GM12878 (cell line): ENCODE results near the gene SORL1. TPM values are rescaled to one million over a fixed set of nuclear protein-coding genes. Genes with fewer than 3 reads are reported as not detected.
A peak's percentile ranks its signal among the peaks of the same experiment; 100 is the strongest.

ENCODE experiments used
- BACH1 ChIP-seq: fragments of 450-650 bp; IDR thresholded peaks from 2 replicates; pipeline ENCODE4 v1.6.1; 2017; ENCODE audit warnings: mild to moderate bottlenecking, borderline replicate concordance
- BCL11A ChIP-seq: IDR thresholded peaks from 2 replicates; pipeline ENCODE4 v1.6.1; 2011; ENCODE audit warnings: low read depth, low read length
- CUX1 ChIP-seq: IDR thresholded peaks from 2 replicates; pipeline ENCODE4 v1.6.1; 2012; ENCODE audit warnings: improper control_type of control experiment, low read depth, low read length; ENCODE audit not compliant: insufficient replicate concordance
- EED ChIP-seq: sonication (generic); IDR thresholded peaks from 2 replicates; pipeline ENCODE4 v1.6.1; 2016; ENCODE audit warnings: antibody characterized with exemption, low read depth
- EP300 ChIP-seq, 2 experiments: fragments of 150-350 bp in 1 of 2; IDR thresholded peaks; 2 replicates each; pipeline ENCODE4 v1.6.1; 2011 to 2012; ENCODE audit warnings: low read depth in 2 of 2, low read length in 2 of 2, borderline replicate concordance in 1 of 2, improper control_type of control experiment in 1 of 2, inconsistent platforms in 1 of 2; ENCODE audit not compliant: control insufficient read depth in 1 of 2
- ETV6 ChIP-seq, 2 experiments: fragments of 450-650 bp in 1 of 2; IDR thresholded peaks in 1 of 2; conservative IDR thresholded peaks in 1 of 2; 2 replicates each; pipeline ENCODE4 v1.6.1; 2014; ENCODE audit warnings: antibody characterized with exemption in 1 of 2, borderline replicate concordance in 1 of 2, low read depth in 1 of 2, mild to moderate bottlenecking in 1 of 2, moderate library complexity in 1 of 2
- FOXM1 ChIP-seq: IDR thresholded peaks from 2 replicates; pipeline ENCODE4 v1.6.1; 2012; ENCODE audit warnings: low read depth, mild to moderate bottlenecking, inconsistent platforms, low read length, moderate library complexity
- IKZF1 ChIP-seq: fragments of 450-650 bp; conservative IDR thresholded peaks from 2 replicates; pipeline ENCODE4 v1.6.1; 2017; ENCODE audit warnings: antibody characterized with exemption, mild to moderate bottlenecking
- MAX ChIP-seq: IDR thresholded peaks from 2 replicates; pipeline ENCODE4 v1.6.1; 2012; ENCODE audit warnings: low read depth, low read length, improper control_type of control experiment
- NBN ChIP-seq: fragments of 450-650 bp; IDR thresholded peaks from 2 replicates; pipeline ENCODE4 v1.6.1; 2016
- PKNOX1 ChIP-seq: fragments of 450-650 bp; IDR thresholded peaks from 2 replicates; pipeline ENCODE4 v1.6.1; 2016; ENCODE audit warnings: mild to moderate bottlenecking
- POU2F2 ChIP-seq: IDR thresholded peaks from 3 replicates; pipeline ENCODE4 v1.6.1; 2011; ENCODE audit warnings: low read depth, mild to moderate bottlenecking, low read length, borderline replicate concordance
- RAD51 ChIP-seq: fragments of 450-650 bp; IDR thresholded peaks from 2 replicates; pipeline ENCODE4 v1.6.1; 2016; ENCODE audit warnings: moderate library complexity, mild to moderate bottlenecking, inconsistent platforms
- RUNX3 ChIP-seq: IDR thresholded peaks from 2 replicates; pipeline ENCODE4 v1.6.1; 2012; ENCODE audit warnings: low read length, inconsistent platforms
- SKIL ChIP-seq: fragments of 450-650 bp; IDR thresholded peaks from 2 replicates; pipeline ENCODE4 v1.6.1; 2017; ENCODE audit warnings: mild to moderate bottlenecking, low read depth, inconsistent platforms; ENCODE audit not compliant: poor library complexity, severe bottlenecking
- SMAD1 ChIP-seq: fragments of 450-650 bp; IDR thresholded peaks from 2 replicates; pipeline ENCODE4 v1.6.1; 2018; ENCODE audit warnings: mild to moderate bottlenecking, low read depth; ENCODE audit not compliant: partially characterized antibody
- TCF3 ChIP-seq: IDR thresholded peaks from 2 replicates; pipeline ENCODE4 v1.6.1; 2012; ENCODE audit warnings: low read depth, mild to moderate bottlenecking, low read length, borderline replicate concordance; ENCODE audit not compliant: insufficient read depth
- WRNIP1 ChIP-seq: IDR thresholded peaks from 2 replicates; pipeline ENCODE4 v1.6.1; 2011; ENCODE audit warnings: low read depth, low read length, improper control_type of control experiment, borderline replicate concordance
- YY1 ChIP-seq: IDR thresholded peaks from 2 replicates; pipeline ENCODE4 v1.6.1; 2011; ENCODE audit warnings: low read depth, mild to moderate bottlenecking, low read length
- ZNF207 ChIP-seq: fragments of 450-650 bp; IDR thresholded peaks from 2 replicates; pipeline ENCODE4 v1.6.1; 2014; ENCODE audit warnings: antibody characterized with exemption, mild to moderate bottlenecking, borderline replicate concordance
- polyA plus RNA-seq, 11 experiments: library from polyadenylated mRNA; depleted of rRNA in 4 of 11; unstranded in 6 of 11; stranded (reverse) in 5 of 11; fragments of >200 nt; fragmentation: Nextera tagmentation in 4 of 11; fragmentation: Illumina TruSeq in 1 of 11; extraction: Ambion mirVana in 4 of 11; extraction: Trizol in 1 of 11; gene quantifications; 1 replicate in 1 of 11; 2 replicates in 10 of 11; pipeline versions ENCODE4 v1.2.1 to v1.2.3, GENCODE V29; 2011 to 2016; ENCODE audit warnings: inconsistent platforms in 2 of 11, missing spikeins in 2 of 11, low read depth in 1 of 11
- total RNA-seq, 4 experiments: library from RNA; depleted of rRNA in 3 of 4; stranded (reverse); fragments of >200 nt in 3 of 4; fragmentation: Illumina TruSeq in 1 of 4; extraction: Trizol in 1 of 4; gene quantifications; 2 replicates each; pipeline versions ENCODE4 v1.2.1 to v1.2.3, GENCODE V29; 2013 to 2021

Gene SORL1
- total and polyA plus RNA-seq, 10 of the 15 experiments (the other 5 are each of a cell fraction or from before 2014, with no cell fraction given), result 20.2 to 107 (median 59.9) TPM

GRCh38 chr11:121569332-121570299 is 117.5 kb downstream of the SORL1 start (continued):
- TF ChIP-seq CUX1 (peak; percentile 80), PKNOX1 (peak; percentile 71), BCL11A (peak; percentile 85), ZNF207 (peak; percentile 25; the same call in 1 of the 2 replicates), ETV6 (conservative IDR thresholded peaks at IDR 0.05 in 1 of 2, IDR thresholded peaks at IDR 0.05 in 1 of 2; ENCODE audit: borderline replicate concordance in 1 of 2, low read depth in 1 of 2) (peak in 1 of 2 experiments; percentile 93; a peak in 2 of 4 replicates), NBN (peak; percentile 86), MAX (peak; percentile 57; the same call in 1 of the 2 replicates), EP300 (IDR thresholded peaks at IDR 0.05; ENCODE audit: borderline replicate concordance in 1 of 2, control insufficient read depth in 1 of 2, low read depth in 2 of 2, low read length in 2 of 2) (peak; percentile 80 to 83; a peak in 2 of 4 replicates), EED (peak; percentile 84), RUNX3 (peak; percentile 95), FOXM1 (peak; percentile 94), RAD51 (peak; percentile 63), SMAD1 (peak; percentile 73), WRNIP1 (0 out of 2 replicates have a peak, but pooled peaks have one; percentile 30), SKIL (peak; percentile 94), POU2F2 (peak; percentile 56; the same call in 1 of the 3 replicates), IKZF1 (peak; percentile 74), BACH1 (peak; percentile 90), TCF3 (peak; percentile 97), YY1 (peak; percentile 90)
